ENCODE measurements around the gene CACFD1. TPM values are rescaled to one million over a fixed set of nuclear protein-coding genes. Genes with fewer than 3 reads are reported as not detected.
A peak's percentile ranks its signal among the peaks of the same experiment; 100 is the strongest.

Gene CACFD1
- total and polyA plus RNA-seq, 2 experiments from 2014 or later = 5.8 to 18.2 TPM

GRCh38 chr9:133429214-133429613 is 30.6 kb upstream of the CACFD1 start (continued):
- TF ChIP-seq, protein P1, sequence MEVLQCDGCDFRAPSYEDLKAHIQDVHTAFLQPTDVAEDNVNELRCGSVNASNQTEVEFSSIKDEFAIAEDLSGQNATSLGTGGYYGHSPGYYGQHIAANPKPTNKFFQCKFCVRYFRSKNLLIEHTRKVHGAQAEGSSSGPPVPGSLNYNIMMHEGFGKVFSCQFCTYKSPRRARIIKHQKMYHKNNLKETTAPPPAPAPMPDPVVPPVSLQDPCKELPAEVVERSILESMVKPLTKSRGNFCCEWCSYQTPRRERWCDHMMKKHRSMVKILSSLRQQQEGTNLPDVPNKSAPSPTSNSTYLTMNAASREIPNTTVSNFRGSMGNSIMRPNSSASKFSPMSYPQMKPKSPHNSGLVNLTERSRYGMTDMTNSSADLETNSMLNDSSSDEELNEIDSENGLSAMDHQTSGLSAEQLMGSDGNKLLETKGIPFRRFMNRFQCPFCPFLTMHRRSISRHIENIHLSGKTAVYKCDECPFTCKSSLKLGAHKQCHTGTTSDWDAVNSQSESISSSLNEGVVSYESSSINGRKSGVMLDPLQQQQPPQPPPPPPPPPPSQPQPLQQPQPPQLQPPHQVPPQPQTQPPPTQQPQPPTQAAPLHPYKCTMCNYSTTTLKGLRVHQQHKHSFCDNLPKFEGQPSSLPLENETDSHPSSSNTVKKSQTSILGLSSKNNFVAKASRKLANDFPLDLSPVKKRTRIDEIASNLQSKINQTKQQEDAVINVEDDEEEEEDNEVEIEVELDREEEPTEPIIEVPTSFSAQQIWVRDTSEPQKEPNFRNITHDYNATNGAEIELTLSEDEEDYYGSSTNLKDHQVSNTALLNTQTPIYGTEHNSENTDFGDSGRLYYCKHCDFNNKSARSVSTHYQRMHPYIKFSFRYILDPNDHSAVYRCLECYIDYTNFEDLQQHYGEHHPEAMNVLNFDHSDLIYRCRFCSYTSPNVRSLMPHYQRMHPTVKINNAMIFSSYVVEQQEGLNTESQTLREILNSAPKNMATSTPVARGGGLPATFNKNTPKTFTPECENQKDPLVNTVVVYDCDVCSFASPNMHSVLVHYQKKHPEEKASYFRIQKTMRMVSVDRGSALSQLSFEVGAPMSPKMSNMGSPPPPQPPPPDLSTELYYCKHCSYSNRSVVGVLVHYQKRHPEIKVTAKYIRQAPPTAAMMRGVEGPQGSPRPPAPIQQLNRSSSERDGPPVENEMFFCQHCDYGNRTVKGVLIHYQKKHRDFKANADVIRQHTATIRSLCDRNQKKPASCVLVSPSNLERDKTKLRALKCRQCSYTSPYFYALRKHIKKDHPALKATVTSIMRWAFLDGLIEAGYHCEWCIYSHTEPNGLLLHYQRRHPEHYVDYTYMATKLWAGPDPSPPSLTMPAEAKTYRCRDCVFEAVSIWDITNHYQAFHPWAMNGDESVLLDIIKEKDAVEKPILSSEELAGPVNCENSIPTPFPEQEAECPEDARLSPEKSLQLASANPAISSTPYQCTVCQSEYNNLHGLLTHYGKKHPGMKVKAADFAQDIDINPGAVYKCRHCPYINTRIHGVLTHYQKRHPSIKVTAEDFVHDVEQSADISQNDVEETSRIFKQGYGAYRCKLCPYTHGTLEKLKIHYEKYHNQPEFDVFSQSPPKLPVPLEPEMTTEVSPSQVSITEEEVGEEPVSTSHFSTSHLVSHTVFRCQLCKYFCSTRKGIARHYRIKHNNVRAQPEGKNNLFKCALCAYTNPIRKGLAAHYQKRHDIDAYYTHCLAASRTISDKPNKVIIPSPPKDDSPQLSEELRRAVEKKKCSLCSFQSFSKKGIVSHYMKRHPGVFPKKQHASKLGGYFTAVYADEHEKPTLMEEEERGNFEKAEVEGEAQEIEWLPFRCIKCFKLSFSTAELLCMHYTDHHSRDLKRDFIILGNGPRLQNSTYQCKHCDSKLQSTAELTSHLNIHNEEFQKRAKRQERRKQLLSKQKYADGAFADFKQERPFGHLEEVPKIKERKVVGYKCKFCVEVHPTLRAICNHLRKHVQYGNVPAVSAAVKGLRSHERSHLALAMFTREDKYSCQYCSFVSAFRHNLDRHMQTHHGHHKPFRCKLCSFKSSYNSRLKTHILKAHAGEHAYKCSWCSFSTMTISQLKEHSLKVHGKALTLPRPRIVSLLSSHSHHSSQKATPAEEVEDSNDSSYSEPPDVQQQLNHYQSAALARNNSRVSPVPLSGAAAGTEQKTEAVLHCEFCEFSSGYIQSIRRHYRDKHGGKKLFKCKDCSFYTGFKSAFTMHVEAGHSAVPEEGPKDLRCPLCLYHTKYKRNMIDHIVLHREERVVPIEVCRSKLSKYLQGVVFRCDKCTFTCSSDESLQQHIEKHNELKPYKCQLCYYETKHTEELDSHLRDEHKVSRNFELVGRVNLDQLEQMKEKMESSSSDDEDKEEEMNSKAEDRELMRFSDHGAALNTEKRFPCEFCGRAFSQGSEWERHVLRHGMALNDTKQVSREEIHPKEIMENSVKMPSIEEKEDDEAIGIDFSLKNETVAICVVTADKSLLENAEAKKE (CRISPR knock-in tag; IDR thresholded peaks at IDR 0.05) = no peak
- TF ChIP-seq EZH2 (IDR thresholded peaks at IDR 0.05; ENCODE audit: low read depth, unreplicated experiment) (no peak), REST (IDR thresholded peaks at IDR 0.05; ENCODE audit: unreplicated experiment) (no peak), JUNB (IDR thresholded peaks at IDR 0.05; ENCODE audit: unreplicated experiment) (no peak), NANOG (IDR thresholded peaks at IDR 0.05; ENCODE audit: borderline replicate concordance) (no peak)

- Mint-ChIP-seq H3K9me3 (peaks cover 15% of the 10 kb centered on the region; the same call in 2 of the 3 replicates), H3K36me3 (ENCODE audit: low read depth) (peaks cover 13% of the 10 kb centered on the region), H3K4me1 (peaks cover 7% of the 10 kb centered on the region; the same call in 2 of the 3 replicates), H3K27me3 (ENCODE audit: insufficient read depth, low read depth, poor library complexity) (peaks cover 20% of the 10 kb centered on the region), H3K27ac (no peak overlapping the region), H3K4me3 (peak overlapping the region; percentile 67)
- DNase-seq (ENCODE audit: low spot score) (peak; percentile 92), ATAC-seq (peak; percentile 82)
- peaks cover 4% of the 10 kb centered on the region; the same call in 1 of the 2 replicates for H3K4me1 ChIP-seq (ENCODE audit: insufficient read depth)
- H3F3A ChIP-seq (replicated peaks; ENCODE audit: low read depth) = peaks cover 6% of the 10 kb centered on the region
- H3K9me2 ChIP-seq (ENCODE audit: insufficient read depth) = no peaks in the 10 kb centered on the region
- peak overlapping the region; percentile 93 for H2AFZ ChIP-seq
- no peaks in the 10 kb centered on the region for H4K20me1 ChIP-seq (replicated peaks; ENCODE audit: insufficient read depth)
- peak overlapping the region; percentile 80 for H3K4me2 ChIP-seq
- peak overlapping the region; percentile 70 for H3K4me3 ChIP-seq
- H3K27me3 ChIP-seq (ENCODE audit: insufficient read depth) = peaks cover 6% of the 10 kb centered on the region
- no peaks in the 10 kb centered on the region for H3K36me3 ChIP-seq (ENCODE audit: insufficient read depth)
- H3K79me2 ChIP-seq (replicated peaks; ENCODE audit: insufficient read depth) = no peaks in the 10 kb centered on the region
- no peak overlapping the region for H3K27ac ChIP-seq (ENCODE audit: low read depth)
- TF ChIP-seq CREB1 (CRISPR knock-in tag; IDR thresholded peaks at IDR 0.05; ENCODE audit: low read depth) (no peak), ZNF114 (CRISPR knock-in tag; IDR thresholded peaks at IDR 0.05) (no peak), CTCF (conservative IDR thresholded peaks at IDR 0.05; ENCODE audit: low read depth in 2 of 2) (peak; percentile 59 to 66), POLR2AphosphoS5 (IDR thresholded peaks at IDR 0.05; ENCODE audit: low read depth) (peak; percentile 38), REST (IDR thresholded peaks at IDR 0.05; ENCODE audit: unreplicated experiment) (no peak)
Observed at GRCh38 chr9:133429641-133430161, 30.1 kb upstream of the CACFD1 start.

All from GM23338 (cell line).